Activated CD4-positive, alpha-beta T cell treated with anti-CD3 and anti-CD28 coated beads, Interleukin-10, Interleukin-2, amounts not matched to agents 100 ng/mL and 50 ng/mL, durations not matched to agents 16 hours and 8 hours (primary cell): ENCODE measurements around the gene APBB2.
"Not testable (repeated sequence)": the region's sequence is repeated elsewhere in the genome, so short reads cannot be mapped to it uniquely, and the experiment has no call there.

Experiments
- DNase-seq: peaks from one replicate; pipeline ENCODE4 v3.0.0-alpha.2; 2020

The APBB2 gene

GRCh38 chr4:41155194-41155830 lies 59.0 kb downstream of the APBB2 start:
- no peak for DNase-seq

- no peak for DNase-seq
These were observed 59.5 kb downstream of the APBB2 start for GRCh38 chr4:41154814-41155177.

- no peak for DNase-seq
These were observed 60.1 kb downstream of the APBB2 start for GRCh38 chr4:41154010-41154813.

- DNase-seq: no peak
These were observed 63.9 kb downstream of the APBB2 start for GRCh38 chr4:41150401-41150800.

- not testable (repeated sequence) for DNase-seq
These were observed 64.8 kb downstream of the APBB2 start for GRCh38 chr4:41149568-41149967.

GRCh38 chr4:41148931-41149330 lies 65.4 kb downstream of the APBB2 start:
- DNase-seq: no peak

- DNase-seq: no peak
These were observed 66.0 kb downstream of the APBB2 start for GRCh38 chr4:41148292-41148691.

GRCh38 chr4:41147570-41147969 lies 66.8 kb downstream of the APBB2 start:
- not testable (repeated sequence) for DNase-seq

GRCh38 chr4:41146716-41147506 lies 67.4 kb downstream of the APBB2 start:
- no peak for DNase-seq

GRCh38 chr4:41146196-41146595 lies 68.1 kb downstream of the APBB2 start:
- DNase-seq: no peak

- DNase-seq: no peak
These were observed 68.7 kb downstream of the APBB2 start for GRCh38 chr4:41145571-41146078.

GRCh38 chr4:41144812-41145211 lies 69.5 kb downstream of the APBB2 start:
- no peak for DNase-seq

GRCh38 chr4:41144040-41144379 lies 70.3 kb downstream of the APBB2 start:
- no peak for DNase-seq

- no peak for DNase-seq
These were observed 70.9 kb downstream of the APBB2 start for GRCh38 chr4:41143311-41144039.

- DNase-seq: no peak
These were observed 71.7 kb downstream of the APBB2 start for GRCh38 chr4:41142376-41143310.

GRCh38 chr4:41141900-41142299 lies 72.4 kb downstream of the APBB2 start:
- no peak for DNase-seq

- no peak for DNase-seq
These were observed 73.9 kb downstream of the APBB2 start for GRCh38 chr4:41140410-41140809.

- DNase-seq: no peak
These were observed 76.5 kb downstream of the APBB2 start for GRCh38 chr4:41137879-41138278.

GRCh38 chr4:41136456-41136855 lies 77.9 kb downstream of the APBB2 start:
- DNase-seq: no peak

- no peak for DNase-seq
These were observed 78.5 kb downstream of the APBB2 start for GRCh38 chr4:41135801-41136200.

GRCh38 chr4:41134581-41134980 lies 79.8 kb downstream of the APBB2 start:
- no peak for DNase-seq
